Stimulated activated CD4-positive, alpha-beta T cell treated with anti-CD3 and anti-CD28 coated beads, Interleukin-1b, Interleukin-23, amount 100 ng/mL, for 4 hours (primary cell): ENCODE measurements around the gene MBD2.

Experiments used
- DNase-seq, 2 donors: peaks; one replicate each; pipeline ENCODE4 v3.0.0-alpha.2; 2020; ENCODE audit warnings: low read depth in 2 of 2

The MBD2 gene

GRCh38 chr18:54197747-54198411 lies 26.6 kb downstream of the MBD2 start:
- DNase-seq = no peak

GRCh38 chr18:54193786-54194185 lies 30.7 kb downstream of the MBD2 start:
- DNase-seq = no peak

- DNase-seq = no peak
These were observed 31.6 kb downstream of the MBD2 start for GRCh38 chr18:54192900-54193299.

GRCh38 chr18:54192415-54192814 lies 32.1 kb downstream of the MBD2 start:
- no peak for DNase-seq

- no peak for DNase-seq
These were observed 33.1 kb downstream of the MBD2 start for GRCh38 chr18:54191352-54191751.

GRCh38 chr18:54187372-54187771 lies 37.1 kb downstream of the MBD2 start:
- no peak for DNase-seq

- DNase-seq = no peak
These were observed 39.6 kb downstream of the MBD2 start for GRCh38 chr18:54184836-54185235.

- no peak for DNase-seq
These were observed 41.1 kb downstream of the MBD2 start for GRCh38 chr18:54183390-54183789.

GRCh38 chr18:54181856-54182602 lies 42.4 kb downstream of the MBD2 start:
- no peak for DNase-seq

GRCh38 chr18:54173980-54174630 lies 50.4 kb downstream of the MBD2 start:
- DNase-seq = no peak

GRCh38 chr18:54173250-54173649 lies 51.2 kb downstream of the MBD2 start:
- no peak for DNase-seq

- DNase-seq = no peak
These were observed 54.8 kb downstream of the MBD2 start for GRCh38 chr18:54169431-54170403.

- DNase-seq = no peak
These were observed 59.0 kb downstream of the MBD2 start for GRCh38 chr18:54165450-54165849.

- no peak for DNase-seq
These were observed 61.0 kb downstream of the MBD2 start for GRCh38 chr18:54163453-54163852.

GRCh38 chr18:54162431-54162830 lies 62.0 kb downstream of the MBD2 start:
- DNase-seq = no peak

GRCh38 chr18:54161267-54161666 lies 63.2 kb downstream of the MBD2 start:
- no peak for DNase-seq

- no peak for DNase-seq
These were observed 64.6 kb downstream of the MBD2 start for GRCh38 chr18:54159906-54160305.

GRCh38 chr18:54157646-54158385 lies 66.7 kb downstream of the MBD2 start:
- DNase-seq = no peak

- no peak for DNase-seq
These were observed 69.1 kb downstream of the MBD2 start for GRCh38 chr18:54155412-54155811.

GRCh38 chr18:54154231-54154630 lies 70.2 kb downstream of the MBD2 start:
- no peak for DNase-seq

GRCh38 chr18:54151376-54151775 lies 73.1 kb downstream of the MBD2 start:
- DNase-seq = no peak
